ENCODE measurements around the gene FLT3LG. TPM values are rescaled to one million over a fixed set of nuclear protein-coding genes. Genes with fewer than 3 reads are reported as not detected.

The FLT3LG gene
- total RNA-seq, 1 experiment from 2014 or later = 5.1 TPM

DNA sequence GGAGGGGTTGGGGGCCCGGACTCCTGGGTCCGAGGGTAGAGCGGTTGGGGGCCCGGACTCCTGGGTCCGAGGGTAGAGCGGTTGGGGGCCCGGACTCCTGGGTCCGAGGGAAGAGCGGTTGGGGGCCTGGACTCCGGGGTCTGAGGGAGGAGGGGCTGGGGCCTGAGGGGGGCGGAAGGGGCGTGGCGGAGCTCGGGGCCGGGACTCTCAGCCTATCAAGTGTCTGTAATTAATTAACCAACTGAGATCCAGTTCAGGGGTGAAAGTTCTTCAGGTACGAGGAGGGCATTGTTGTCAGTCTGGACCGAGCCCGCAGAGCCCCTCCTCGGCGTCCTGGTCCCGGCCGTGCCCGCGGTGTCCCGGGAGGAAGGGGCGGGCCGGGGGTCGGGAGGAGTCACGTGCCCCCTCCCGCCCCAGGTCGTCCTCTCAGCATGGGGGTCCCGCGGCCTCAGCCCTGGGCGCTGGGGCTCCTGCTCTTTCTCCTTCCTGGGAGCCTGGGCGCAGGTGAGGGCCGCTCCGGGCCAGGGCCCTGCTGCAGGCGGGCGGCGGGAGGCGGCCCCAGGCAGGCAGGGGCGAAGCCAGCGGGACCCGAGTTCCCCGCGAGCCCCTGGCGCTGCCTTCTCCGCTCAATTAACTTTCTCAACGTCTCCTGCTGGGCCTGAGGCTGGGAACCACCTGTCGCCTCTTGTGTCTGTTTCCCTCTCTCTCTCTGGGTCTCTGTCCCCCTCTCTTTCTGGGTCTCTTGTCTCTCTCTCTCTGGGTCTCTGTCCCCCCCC, 39.1 kb downstream of the FLT3LG start:
- H3K4me3 ChIP-seq = no peak overlapping the region
- BruUV-seq (replicated peaks) = no TSS peak
- CTCF ChIA-PET = interaction anchor here (0.6 kb wide), 1 partner anchor 38 kb away, joined by 3 read pairs; no protein-coding TSS in a partner anchor

DNA sequence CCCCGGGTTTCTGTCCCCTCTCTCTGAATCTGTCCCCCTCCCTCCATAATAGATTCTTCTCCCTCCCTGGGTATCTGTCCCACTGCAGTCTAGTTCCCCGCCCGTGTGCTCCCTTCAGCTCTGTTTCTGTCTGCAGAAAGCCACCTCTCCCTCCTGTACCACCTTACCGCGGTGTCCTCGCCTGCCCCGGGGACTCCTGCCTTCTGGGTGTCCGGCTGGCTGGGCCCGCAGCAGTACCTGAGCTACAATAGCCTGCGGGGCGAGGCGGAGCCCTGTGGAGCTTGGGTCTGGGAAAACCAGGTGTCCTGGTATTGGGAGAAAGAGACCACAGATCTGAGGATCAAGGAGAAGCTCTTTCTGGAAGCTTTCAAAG, 39.7 kb downstream of the FLT3LG start:
- TF ChIP-seq, protein P1, sequence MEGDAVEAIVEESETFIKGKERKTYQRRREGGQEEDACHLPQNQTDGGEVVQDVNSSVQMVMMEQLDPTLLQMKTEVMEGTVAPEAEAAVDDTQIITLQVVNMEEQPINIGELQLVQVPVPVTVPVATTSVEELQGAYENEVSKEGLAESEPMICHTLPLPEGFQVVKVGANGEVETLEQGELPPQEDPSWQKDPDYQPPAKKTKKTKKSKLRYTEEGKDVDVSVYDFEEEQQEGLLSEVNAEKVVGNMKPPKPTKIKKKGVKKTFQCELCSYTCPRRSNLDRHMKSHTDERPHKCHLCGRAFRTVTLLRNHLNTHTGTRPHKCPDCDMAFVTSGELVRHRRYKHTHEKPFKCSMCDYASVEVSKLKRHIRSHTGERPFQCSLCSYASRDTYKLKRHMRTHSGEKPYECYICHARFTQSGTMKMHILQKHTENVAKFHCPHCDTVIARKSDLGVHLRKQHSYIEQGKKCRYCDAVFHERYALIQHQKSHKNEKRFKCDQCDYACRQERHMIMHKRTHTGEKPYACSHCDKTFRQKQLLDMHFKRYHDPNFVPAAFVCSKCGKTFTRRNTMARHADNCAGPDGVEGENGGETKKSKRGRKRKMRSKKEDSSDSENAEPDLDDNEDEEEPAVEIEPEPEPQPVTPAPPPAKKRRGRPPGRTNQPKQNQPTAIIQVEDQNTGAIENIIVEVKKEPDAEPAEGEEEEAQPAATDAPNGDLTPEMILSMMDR (conservative IDR thresholded peaks at IDR 0.05) = no peak
- no peak for TF ChIP-seq EZH2 (IDR thresholded peaks at IDR 0.05; ENCODE audit: low read depth)
- CTCF ChIA-PET = interaction anchor here (0.6 kb wide), 1 partner anchor 37 kb away, joined by 3 read pairs; no protein-coding TSS in a partner anchor
- POLR2A ChIA-PET (ENCODE audit: unreplicated experiment) = no interaction called here
- Histone ChIP-seq H2AFZ (no peak overlapping the region), H3K27me3 (ENCODE audit: insufficient read depth, low read depth) (peaks cover 10% of the 10 kb centered on the region; the same call in 1 of the 2 replicates), H3K36me3 (ENCODE audit: low read depth) (no peaks in the 10 kb centered on the region), H3F3A (ENCODE audit: insufficient read depth, low read depth) (no peaks in the 10 kb centered on the region), H4K20me1 (ENCODE audit: insufficient read depth) (no peaks in the 10 kb centered on the region), H3K4me2 (no peak overlapping the region), H3K9me3 (ENCODE audit: insufficient read depth, low read depth) (no peaks in the 10 kb centered on the region), H3K27ac (no peak overlapping the region), H3K4me1 (replicated peaks; ENCODE audit: insufficient read depth) (no peaks in the 10 kb centered on the region), H3K79me2 (ENCODE audit: low read depth) (no peaks in the 10 kb centered on the region), H3K9me2 (ENCODE audit: insufficient read depth) (no peaks in the 10 kb centered on the region), H3K4me3 (no peak overlapping the region)
- DNase-seq = peak in 1 of 2 experiments; percentile 8
- intact Hi-C loops (cut with micrococcal nuclease; ENCODE audit: unreplicated experiment) = no loop called here
- BruUV-seq (replicated peaks) = no TSS peak

More for the DNA sequence above, 39.1 kb downstream of the FLT3LG start:
- Histone ChIP-seq H3F3A (ENCODE audit: insufficient read depth, low read depth) (no peaks in the 10 kb centered on the region), H3K79me2 (ENCODE audit: low read depth) (no peaks in the 10 kb centered on the region), H3K4me2 (no peak overlapping the region), H2AFZ (no peak overlapping the region), H4K20me1 (ENCODE audit: insufficient read depth) (no peaks in the 10 kb centered on the region), H3K4me1 (replicated peaks; ENCODE audit: insufficient read depth) (no peaks in the 10 kb centered on the region), H3K9me2 (ENCODE audit: insufficient read depth) (no peaks in the 10 kb centered on the region), H3K36me3 (ENCODE audit: low read depth) (no peaks in the 10 kb centered on the region), H3K27me3 (ENCODE audit: insufficient read depth, low read depth) (peaks cover 10% of the 10 kb centered on the region; the same call in 1 of the 2 replicates), H3K9me3 (ENCODE audit: insufficient read depth, low read depth) (no peaks in the 10 kb centered on the region), H3K27ac (no peak overlapping the region)
- intact Hi-C loops (cut with micrococcal nuclease; ENCODE audit: unreplicated experiment) = no loop called here
- no peak for DNase-seq
- POLR2A ChIA-PET (ENCODE audit: unreplicated experiment) = no interaction called here
- no peak for TF ChIP-seq EZH2 (IDR thresholded peaks at IDR 0.05; ENCODE audit: low read depth)

DNA sequence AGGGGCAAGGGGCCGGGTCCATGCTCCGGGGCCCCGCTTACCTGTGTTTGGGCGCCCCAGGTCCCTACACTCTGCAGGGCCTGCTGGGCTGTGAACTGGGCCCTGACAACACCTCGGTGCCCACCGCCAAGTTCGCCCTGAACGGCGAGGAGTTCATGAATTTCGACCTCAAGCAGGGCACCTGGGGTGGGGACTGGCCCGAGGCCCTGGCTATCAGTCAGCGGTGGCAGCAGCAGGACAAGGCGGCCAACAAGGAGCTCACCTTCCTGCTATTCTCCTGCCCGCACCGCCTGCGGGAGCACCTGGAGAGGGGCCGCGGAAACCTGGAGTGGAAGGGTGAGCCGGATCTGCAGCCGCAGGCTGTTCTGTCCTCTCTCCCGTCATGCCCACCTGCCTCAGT, 40.1 kb downstream of the FLT3LG start:
- Histone ChIP-seq H4K20me1 (ENCODE audit: insufficient read depth) (no peaks in the 10 kb centered on the region), H3K79me2 (ENCODE audit: low read depth) (no peaks in the 10 kb centered on the region), H3K27me3 (ENCODE audit: insufficient read depth, low read depth) (peaks cover 10% of the 10 kb centered on the region; the same call in 1 of the 2 replicates), H3K9me3 (ENCODE audit: insufficient read depth, low read depth) (no peaks in the 10 kb centered on the region), H3F3A (ENCODE audit: insufficient read depth, low read depth) (0 out of 2 replicates have a peak, but pooled peaks cover 4% of the 10 kb centered on the region), H2AFZ (no peak overlapping the region), H3K4me2 (no peak overlapping the region), H3K4me3 (no peak overlapping the region), H3K4me1 (replicated peaks; ENCODE audit: insufficient read depth) (no peaks in the 10 kb centered on the region), H3K9me2 (ENCODE audit: insufficient read depth) (no peaks in the 10 kb centered on the region), H3K27ac (no peak overlapping the region), H3K36me3 (ENCODE audit: low read depth) (no peaks in the 10 kb centered on the region)
- CTCF ChIA-PET = no interaction called here
- DNase-seq = no peak
- no TSS peak for BruUV-seq (replicated peaks)
- intact Hi-C loops (cut with micrococcal nuclease; ENCODE audit: unreplicated experiment) = no loop called here
- TF ChIP-seq, protein P1 (conservative IDR thresholded peaks at IDR 0.05) = no peak
- no peak for TF ChIP-seq EZH2 (IDR thresholded peaks at IDR 0.05; ENCODE audit: low read depth)
- POLR2A ChIA-PET (ENCODE audit: unreplicated experiment) = no interaction called here
